Gastrocnemius medialis (tissue), 4 donors: ENCODE results near the gene MEF2C.

Source experiments
- POLR2A ChIP-seq, 2 donors: fragments of 450-650 bp; IDR thresholded peaks; one replicate each; pipeline ENCODE4 v1.6.1; 2017; ENCODE audit warnings: antibody characterized with exemption in 2 of 2, mild to moderate bottlenecking in 2 of 2, moderate library complexity in 2 of 2
- TF ChIP-seq, protein P1 (sequence below), 5 experiments: fragments of 450-650 bp in 3 of 5; fragments of 200-600 bp in 2 of 5; sonication (generic) in 2 of 5; IDR thresholded peaks in 4 of 5; conservative IDR thresholded peaks in 1 of 5; 1 replicate in 4 of 5; 2 replicates in 1 of 5; pipeline ENCODE4 v1.5.1; 2016 to 2019; ENCODE audit warnings: antibody characterized with exemption in 5 of 5, mild to moderate bottlenecking in 3 of 5, moderate library complexity in 3 of 5

DNA sequence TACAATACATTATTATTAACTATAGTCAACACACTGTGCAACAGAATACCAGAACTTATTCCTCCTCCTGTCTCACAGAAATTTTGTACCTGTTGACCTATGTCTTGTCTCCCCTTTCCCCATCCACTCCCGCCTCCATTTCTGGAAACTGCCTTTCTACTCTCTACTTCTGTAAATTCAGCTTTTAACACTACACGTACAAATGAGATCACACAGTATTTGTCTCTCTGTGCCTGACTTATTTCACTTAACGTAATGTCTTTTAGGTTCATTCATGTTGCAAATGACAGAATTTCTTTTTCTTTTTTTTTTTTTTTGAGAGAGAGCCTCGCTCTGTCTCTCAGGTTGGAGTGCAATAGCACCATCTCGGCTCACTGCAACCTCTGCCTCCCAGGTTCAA lies 19.5 kb downstream of the MEF2C start:
- TF ChIP-seq, protein P1, sequence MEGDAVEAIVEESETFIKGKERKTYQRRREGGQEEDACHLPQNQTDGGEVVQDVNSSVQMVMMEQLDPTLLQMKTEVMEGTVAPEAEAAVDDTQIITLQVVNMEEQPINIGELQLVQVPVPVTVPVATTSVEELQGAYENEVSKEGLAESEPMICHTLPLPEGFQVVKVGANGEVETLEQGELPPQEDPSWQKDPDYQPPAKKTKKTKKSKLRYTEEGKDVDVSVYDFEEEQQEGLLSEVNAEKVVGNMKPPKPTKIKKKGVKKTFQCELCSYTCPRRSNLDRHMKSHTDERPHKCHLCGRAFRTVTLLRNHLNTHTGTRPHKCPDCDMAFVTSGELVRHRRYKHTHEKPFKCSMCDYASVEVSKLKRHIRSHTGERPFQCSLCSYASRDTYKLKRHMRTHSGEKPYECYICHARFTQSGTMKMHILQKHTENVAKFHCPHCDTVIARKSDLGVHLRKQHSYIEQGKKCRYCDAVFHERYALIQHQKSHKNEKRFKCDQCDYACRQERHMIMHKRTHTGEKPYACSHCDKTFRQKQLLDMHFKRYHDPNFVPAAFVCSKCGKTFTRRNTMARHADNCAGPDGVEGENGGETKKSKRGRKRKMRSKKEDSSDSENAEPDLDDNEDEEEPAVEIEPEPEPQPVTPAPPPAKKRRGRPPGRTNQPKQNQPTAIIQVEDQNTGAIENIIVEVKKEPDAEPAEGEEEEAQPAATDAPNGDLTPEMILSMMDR (IDR thresholded peaks at IDR 0.05 in 4 of 5, conservative IDR thresholded peaks at IDR 0.05 in 1 of 5) = no peak
- TF ChIP-seq POLR2A (IDR thresholded peaks at IDR 0.05) = no peak
